ENCODE results near the gene EMP3. TPM values are rescaled to one million over a fixed set of nuclear protein-coding genes. Genes with fewer than 3 reads are reported as not detected.
A peak's percentile ranks its signal among the peaks of the same experiment; 100 is the strongest.
"Not testable (repeated sequence)": the region's sequence is repeated elsewhere in the genome, so short reads cannot be mapped to it uniquely, and the experiment has no call there.

The EMP3 gene, protein sequence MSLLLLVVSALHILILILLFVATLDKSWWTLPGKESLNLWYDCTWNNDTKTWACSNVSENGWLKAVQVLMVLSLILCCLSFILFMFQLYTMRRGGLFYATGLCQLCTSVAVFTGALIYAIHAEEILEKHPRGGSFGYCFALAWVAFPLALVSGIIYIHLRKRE
- 100 to 1,000 TPM; 187 to 207 (median 196) TPM for total RNA-seq

DNA sequence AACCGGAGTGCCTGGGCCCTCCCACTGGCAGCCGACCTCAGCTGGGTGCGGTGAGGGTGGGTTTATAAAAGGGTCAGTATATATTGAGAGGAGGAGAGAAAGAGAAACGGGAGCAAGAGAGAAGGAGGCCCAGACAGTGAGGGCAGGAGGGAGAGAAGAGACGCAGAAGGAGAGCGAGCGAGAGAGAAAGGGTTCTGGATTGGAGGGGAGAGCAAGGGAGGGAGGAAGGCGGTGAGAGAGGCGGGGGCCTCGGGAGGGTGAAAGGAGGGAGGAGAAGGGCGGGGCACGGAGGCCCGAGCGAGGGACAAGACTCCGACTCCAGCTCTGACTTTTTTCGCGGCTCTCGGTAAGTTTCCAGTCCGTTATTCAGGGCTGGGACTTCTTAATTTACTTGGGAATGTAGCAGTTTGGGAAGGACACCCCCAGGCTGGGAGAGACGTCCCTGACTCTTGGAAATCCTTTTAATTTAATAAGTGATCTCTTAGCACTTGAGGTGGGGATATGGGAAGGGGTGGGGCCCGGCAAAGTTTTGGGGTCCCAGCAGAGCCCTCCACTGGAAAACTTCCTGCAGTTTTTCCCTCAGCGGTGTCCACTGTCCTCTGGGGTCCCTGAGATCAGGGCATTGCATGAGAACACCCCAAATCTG is at the start of gene EMP3:
TSS of gene EMP3 (plus strand) at position 288 of the 646 bp plus-strand sequence. CDS start 1,293 bp downstream, outside the sequence.
- Mint-ChIP-seq H3K4me3 (peak within 1 kb of the TSS; percentile 86), H3K4me1 (ENCODE audit: low read depth) (peaks cover 87% of the 10 kb centered on the region), H3K27me3 (ENCODE audit: low read depth) (no peaks in the 10 kb centered on the region), H3K36me3 (ENCODE audit: insufficient read depth) (peaks cover 13% of the 10 kb centered on the region), H3K9me3 (no peaks in the 10 kb centered on the region)
- ATAC-seq, result peak; percentile 44 to 52
- peak; percentile 80 for DNase-seq

DNA sequence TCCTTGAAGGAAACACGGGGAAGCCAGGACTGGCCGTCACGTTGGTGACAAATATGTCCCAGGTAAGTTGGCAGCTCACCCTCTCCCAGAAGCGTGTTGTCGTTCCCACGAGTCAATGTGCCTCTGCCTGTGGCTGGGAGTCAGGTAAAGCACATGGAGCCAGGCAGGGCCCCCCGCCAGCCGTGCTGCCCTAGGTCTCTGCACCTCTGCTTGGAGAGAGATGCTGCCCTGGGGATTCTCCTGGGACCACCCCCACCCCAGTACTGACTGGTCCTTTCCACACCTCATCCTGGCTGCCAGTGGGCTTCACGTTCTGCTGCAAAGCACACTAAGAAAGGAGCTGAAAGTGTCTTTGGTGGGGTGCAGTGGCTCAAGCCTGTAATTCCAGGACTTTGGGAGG is 45.6 kb upstream of the EMP3 start:
- Mint-ChIP-seq H3K4me3 (no peak overlapping the region), H3K9me3 (peaks cover 3% of the 10 kb centered on the region), H3K4me1 (ENCODE audit: low read depth) (peaks cover 2% of the 10 kb centered on the region), H3K27me3 (ENCODE audit: low read depth) (peaks cover 4% of the 10 kb centered on the region), H3K36me3 (ENCODE audit: insufficient read depth) (no peaks in the 10 kb centered on the region)
- no peak for ATAC-seq
- DNase-seq, result no peak

DNA sequence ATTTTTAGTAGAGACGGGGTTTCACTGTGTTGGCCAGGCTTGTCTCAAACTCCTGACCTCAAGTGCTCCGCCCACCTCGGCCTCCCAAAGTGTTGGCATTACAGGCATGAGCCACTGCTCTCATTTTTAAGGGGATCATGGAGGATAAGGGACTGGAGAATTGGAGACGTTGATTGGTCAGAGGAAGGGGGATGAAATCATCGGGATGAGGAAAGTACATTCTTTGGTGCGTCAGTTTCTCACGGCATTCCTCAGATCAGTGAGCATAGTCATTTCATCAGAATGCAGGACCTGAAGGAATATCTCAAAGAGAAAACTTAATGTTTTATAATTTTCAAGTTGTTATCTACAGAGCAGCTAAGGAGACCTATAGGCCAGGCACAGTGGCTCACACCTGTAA is 41.4 kb upstream of the EMP3 start:
- Mint-ChIP-seq H3K4me3 (no peak overlapping the region), H3K9me3 (peaks cover 16% of the 10 kb centered on the region), H3K27me3 (ENCODE audit: low read depth) (peaks cover 8% of the 10 kb centered on the region), H3K4me1 (ENCODE audit: low read depth) (no peaks in the 10 kb centered on the region), H3K36me3 (ENCODE audit: insufficient read depth) (no peaks in the 10 kb centered on the region)
- DNase-seq (no peak), ATAC-seq (no peak)

DNA sequence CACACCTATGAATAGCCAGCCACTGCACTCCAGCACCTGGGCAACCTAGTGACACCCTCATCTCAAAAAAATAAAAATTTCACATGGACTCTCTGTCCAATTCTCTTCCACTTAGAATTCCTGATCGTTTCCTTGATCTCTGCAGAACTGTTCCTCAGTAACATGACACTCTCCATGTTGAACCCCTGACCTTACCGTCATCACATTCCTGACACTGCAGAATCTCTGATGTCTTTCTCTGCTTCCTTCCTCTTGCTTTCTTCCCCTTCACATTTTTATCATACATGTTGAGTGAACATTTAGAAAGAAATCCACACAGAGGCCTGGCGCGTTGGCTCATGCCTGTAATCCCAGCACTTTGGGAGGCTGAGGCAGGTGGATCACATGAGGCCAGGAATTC is 40.5 kb upstream of the EMP3 start:
- DNase-seq, result no peak
- Mint-ChIP-seq H3K4me3 (no peak overlapping the region), H3K9me3 (peaks cover 16% of the 10 kb centered on the region), H3K27me3 (ENCODE audit: low read depth) (peaks cover 8% of the 10 kb centered on the region), H3K4me1 (ENCODE audit: low read depth) (no peaks in the 10 kb centered on the region), H3K36me3 (ENCODE audit: insufficient read depth) (no peaks in the 10 kb centered on the region)
- no peak for ATAC-seq

DNA sequence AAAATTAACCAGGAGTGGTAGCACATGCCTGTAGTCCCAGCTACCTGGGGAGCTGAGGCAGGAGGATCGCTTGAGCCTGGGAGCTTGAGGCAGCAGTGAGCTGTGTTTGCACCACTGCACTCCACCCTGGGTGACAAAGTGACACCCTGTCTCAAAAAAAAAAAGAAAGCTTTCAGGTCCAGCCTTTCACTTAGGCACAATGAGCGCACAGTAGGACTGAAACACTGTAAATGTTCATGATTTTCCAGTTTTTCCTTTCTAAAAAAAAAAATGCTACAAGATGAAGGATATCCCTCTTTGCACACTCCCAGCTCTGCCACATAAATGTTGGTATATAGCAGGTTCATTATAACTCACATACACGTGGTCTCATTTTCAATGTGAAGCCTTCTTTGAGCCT is 37.6 kb upstream of the EMP3 start:
- Mint-ChIP-seq H3K4me1 (ENCODE audit: low read depth) (peaks cover 7% of the 10 kb centered on the region), H3K36me3 (ENCODE audit: insufficient read depth) (no peaks in the 10 kb centered on the region), H3K4me3 (no peak overlapping the region), H3K27me3 (ENCODE audit: low read depth) (peaks cover 8% of the 10 kb centered on the region), H3K9me3 (peaks cover 16% of the 10 kb centered on the region)
- ATAC-seq, result no peak
- no peak for DNase-seq

DNA sequence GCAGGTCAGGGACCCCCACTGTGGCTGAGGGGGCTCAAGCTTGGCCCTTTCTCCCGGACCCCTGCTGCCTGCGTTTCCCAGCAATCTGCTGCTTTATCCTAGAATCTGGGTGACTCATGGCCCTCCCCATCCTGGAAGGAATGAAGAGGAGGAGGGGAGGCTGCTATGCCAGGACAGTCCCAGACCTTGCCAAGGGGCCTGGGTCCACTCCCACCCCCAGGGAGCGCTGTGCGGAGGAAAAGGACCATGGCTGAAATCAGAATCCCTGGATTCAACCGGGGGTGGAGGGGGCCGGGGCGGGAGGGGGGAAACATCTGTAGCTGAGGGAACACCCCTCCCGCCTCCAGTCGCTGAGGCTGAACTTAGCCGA is 35.0 kb upstream of the EMP3 start:
- Mint-ChIP-seq H3K4me1 (ENCODE audit: low read depth) (peaks cover 7% of the 10 kb centered on the region), H3K4me3 (no peak overlapping the region)

DNA sequence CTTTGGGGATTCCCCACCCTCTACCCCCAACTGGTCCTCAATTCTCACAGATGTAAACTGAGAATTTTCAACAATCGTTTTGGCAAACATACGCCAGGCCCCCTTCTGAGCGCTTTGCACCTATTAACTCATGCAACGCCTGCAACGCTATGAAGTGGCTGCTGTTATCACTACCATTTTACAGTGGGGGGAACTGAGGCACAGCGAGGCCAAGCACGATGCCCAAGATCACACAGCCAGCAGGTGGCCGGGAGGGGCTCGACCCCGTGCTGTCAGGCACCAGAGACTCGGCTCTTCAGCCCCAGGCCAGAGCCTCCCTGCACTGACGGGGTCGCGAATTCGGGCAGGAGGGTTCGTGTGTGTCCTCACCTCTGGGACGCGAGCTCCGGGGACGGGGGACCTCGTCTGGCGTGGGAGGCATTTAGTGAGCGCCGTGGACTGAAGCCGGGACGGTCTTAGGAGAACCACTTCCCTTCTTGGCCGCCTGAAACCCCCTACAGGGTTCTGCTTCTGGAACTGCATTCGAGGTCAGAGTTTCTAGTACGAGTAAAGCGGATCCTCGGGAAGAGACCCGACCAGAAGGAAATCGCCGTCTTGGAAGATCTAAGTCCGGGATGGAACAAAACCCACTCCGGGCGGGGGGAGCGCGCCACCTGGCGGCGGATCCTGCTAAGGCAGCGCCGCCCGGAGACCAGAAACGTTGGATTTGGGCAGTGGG is 34.4 kb upstream of the EMP3 start:
- peak overlapping the region; percentile 74 for H3K4me3 Mint-ChIP-seq
- ATAC-seq (peak; percentile 69 to 70), DNase-seq (peak; percentile 66)
- peaks cover 11% of the 10 kb centered on the region for H3K9me3 Mint-ChIP-seq
- H3K27me3 Mint-ChIP-seq (ENCODE audit: low read depth), result peaks cover 7% of the 10 kb centered on the region
- H3K36me3 Mint-ChIP-seq (ENCODE audit: insufficient read depth), result no peaks in the 10 kb centered on the region
- H3K4me1 Mint-ChIP-seq (ENCODE audit: low read depth), result peaks cover 7% of the 10 kb centered on the region

More for the DNA sequence above, 35.0 kb upstream of the EMP3 start:
- ATAC-seq (no peak), DNase-seq (no peak)
- peaks cover 13% of the 10 kb centered on the region for H3K9me3 Mint-ChIP-seq
- peaks cover 11% of the 10 kb centered on the region for H3K27me3 Mint-ChIP-seq (ENCODE audit: low read depth)
- no peaks in the 10 kb centered on the region for H3K36me3 Mint-ChIP-seq (ENCODE audit: insufficient read depth)

DNA sequence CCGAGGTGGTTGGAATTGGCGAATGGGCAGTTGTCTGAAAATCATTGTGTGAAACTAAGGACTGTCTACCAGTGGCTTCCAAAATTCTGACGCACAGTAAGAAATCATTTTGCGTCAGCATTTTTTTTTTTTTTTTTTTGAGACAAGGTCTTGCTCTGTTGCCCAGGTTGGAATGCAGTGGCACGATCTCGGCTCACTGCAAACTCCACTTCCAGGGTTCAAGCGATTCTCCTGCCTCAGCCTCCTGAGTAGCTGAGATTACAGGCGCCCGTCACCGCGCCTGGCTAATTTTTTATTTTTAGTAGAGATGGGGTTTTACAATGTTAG is 33.9 kb upstream of the EMP3 start:
- H3K9me3 Mint-ChIP-seq; H3K4me1 Mint-ChIP-seq (ENCODE audit: low read depth); DNase-seq; H3K27me3 Mint-ChIP-seq (ENCODE audit: low read depth); H3K36me3 Mint-ChIP-seq (ENCODE audit: insufficient read depth); ATAC-seq: not testable (repeated sequence)
- peak overlapping the region; percentile 74 for H3K4me3 Mint-ChIP-seq

DNA sequence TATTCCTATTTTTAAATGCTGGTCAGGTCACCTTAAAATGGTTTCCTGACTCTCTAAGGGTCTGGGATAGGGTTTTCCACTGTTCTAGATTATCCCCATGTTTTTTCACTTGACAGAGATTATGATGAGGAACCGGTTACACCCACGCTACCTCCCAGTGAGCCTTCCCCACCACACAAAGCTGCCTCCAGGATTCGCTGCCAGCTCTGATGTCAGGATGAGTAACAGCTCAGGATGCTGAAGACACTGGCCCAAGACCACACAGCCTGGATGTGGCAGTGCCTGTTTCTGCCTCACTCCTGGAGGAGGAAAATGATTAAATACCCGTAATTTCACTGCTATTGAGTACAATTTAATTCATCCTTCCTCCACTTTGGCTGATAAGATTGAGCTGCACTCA is 32.6 kb upstream of the EMP3 start:
- Mint-ChIP-seq H3K9me3 (no peaks in the 10 kb centered on the region), H3K4me3 (no peak overlapping the region), H3K27me3 (ENCODE audit: low read depth) (peaks cover 8% of the 10 kb centered on the region), H3K36me3 (ENCODE audit: insufficient read depth) (no peaks in the 10 kb centered on the region), H3K4me1 (ENCODE audit: low read depth) (peaks cover 7% of the 10 kb centered on the region)
- DNase-seq, result no peak
- ATAC-seq, result no peak

DNA sequence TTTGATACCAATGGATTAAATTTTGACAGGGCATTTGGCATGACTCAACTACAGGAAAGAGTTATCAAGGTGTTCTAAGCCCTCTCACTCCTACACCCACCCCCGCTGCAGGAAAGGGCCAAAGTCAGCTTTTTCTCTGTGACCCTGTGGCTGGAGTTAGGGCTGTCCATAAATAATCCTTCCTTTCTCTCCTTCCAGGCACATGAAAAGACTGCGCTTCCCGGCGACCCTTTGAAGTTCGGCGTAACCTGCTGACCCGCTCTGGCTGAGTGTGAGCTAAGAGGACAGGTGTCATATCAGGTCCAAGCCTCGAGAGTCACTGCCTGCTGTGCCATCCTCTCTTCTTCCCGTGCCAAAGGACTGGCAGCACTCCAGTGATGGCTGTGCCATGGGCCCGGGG is 29.9 kb upstream of the EMP3 start:
- DNase-seq, result no peak
- no peak for ATAC-seq
- Mint-ChIP-seq H3K4me3 (no peak overlapping the region), H3K36me3 (ENCODE audit: insufficient read depth) (no peaks in the 10 kb centered on the region), H3K27me3 (ENCODE audit: low read depth) (peaks cover 10% of the 10 kb centered on the region), H3K4me1 (ENCODE audit: low read depth) (peaks cover 7% of the 10 kb centered on the region), H3K9me3 (no peaks in the 10 kb centered on the region)

DNA sequence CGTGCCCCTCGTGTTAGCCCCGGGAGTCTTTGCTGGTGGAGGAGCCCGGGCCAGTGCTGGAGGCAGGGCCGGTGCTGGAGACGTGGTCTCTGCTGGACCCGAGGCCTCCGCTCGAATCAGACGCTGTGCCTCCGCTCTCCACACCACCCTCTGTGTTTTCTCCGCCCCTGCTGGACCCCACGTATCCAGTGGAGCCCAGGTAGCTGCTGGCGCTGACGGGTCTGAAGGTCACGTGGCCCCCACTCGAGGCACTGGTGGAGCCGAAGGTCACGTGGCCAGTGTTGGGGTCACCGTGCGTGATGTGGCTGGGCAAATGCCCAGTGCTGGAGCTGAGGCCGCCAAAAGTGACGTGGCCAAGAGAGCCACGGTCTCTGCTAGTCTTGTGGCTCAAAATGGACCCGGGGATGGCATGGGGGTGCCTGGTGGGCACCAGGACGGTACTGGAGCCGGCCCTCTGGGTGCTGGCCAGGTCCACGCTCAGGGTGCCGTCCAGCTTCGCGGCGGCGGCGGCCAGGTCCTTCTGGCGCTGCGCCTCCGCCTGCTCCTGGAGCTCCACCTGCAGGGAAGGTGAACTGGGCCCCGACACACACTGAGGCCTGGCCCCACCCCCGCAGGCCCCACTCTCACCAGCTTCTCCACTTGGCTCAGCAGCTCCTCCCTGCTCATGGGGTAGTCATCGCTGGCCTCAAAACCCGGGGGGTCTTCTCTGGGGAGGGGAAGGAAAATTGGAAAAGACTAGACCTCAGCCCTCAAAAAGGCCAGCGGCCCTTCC is 28.2 kb upstream of the EMP3 start:
- Mint-ChIP-seq H3K27me3 (ENCODE audit: low read depth) (peaks cover 10% of the 10 kb centered on the region), H3K4me3 (no peak overlapping the region), H3K4me1 (ENCODE audit: low read depth) (no peaks in the 10 kb centered on the region), H3K36me3 (ENCODE audit: insufficient read depth) (no peaks in the 10 kb centered on the region), H3K9me3 (no peaks in the 10 kb centered on the region)
- ATAC-seq, result no peak
- DNase-seq, result no peak

DNA sequence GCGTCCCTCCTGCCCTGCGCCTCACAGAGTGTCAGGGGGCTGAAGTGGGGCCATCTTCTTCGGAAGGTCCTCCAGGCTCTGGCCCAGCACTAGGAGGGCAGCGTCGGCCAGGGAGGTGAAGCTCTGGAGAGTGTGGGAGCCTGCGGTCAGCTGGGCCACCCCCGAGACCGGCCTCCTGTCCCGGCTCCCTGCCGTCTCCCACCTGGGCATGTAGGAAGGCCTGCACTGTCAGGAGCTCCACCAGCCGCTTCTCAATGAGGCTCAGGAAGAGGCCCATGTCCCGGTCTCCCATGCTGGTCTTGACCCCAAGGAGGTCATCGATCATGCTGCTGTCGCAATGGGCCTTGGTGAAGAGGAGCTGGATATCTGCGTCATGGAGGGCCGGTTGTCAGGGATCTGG is 27.4 kb upstream of the EMP3 start:
- H3K36me3 Mint-ChIP-seq (ENCODE audit: insufficient read depth), result no peaks in the 10 kb centered on the region
- no peaks in the 10 kb centered on the region for H3K9me3 Mint-ChIP-seq
- no peak overlapping the region for H3K4me3 Mint-ChIP-seq
- H3K27me3 Mint-ChIP-seq (ENCODE audit: low read depth), result peaks cover 10% of the 10 kb centered on the region
- H3K4me1 Mint-ChIP-seq (ENCODE audit: low read depth), result no peaks in the 10 kb centered on the region
- ATAC-seq (no peak), DNase-seq (no peak)

DNA sequence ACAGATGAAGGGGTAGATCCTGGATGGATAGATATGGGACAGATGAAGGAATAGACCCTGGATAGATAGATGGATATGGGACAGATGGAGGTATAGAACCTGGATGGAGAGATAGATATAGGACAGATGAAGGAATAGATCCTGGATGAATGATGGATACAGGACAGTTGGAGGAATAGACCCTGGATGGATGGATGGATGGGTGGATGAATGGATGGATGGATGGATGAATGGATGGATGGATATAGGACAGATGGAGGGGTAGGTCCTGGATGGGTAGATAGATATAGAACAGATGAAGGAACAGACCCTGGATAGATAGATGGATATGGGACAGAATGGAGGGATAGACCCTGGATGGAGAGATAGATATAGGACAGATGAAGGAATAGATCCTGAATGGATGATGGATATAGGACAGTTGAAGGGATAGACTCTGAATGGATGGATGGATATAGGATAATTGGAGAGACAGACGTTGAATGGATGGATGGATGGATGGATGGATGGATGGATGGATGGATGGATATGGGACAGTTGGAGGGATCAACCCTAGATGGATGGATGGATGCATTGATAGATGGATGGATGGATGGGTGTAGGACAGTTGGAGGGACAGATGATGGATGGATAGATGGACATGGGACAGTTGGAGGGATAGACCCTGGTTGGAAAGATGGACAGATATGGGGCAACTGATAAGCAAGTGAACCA is 23.3 kb upstream of the EMP3 start:
- Mint-ChIP-seq H3K4me1 (ENCODE audit: low read depth) (no peaks in the 10 kb centered on the region), H3K4me3 (no peak overlapping the region), H3K36me3 (ENCODE audit: insufficient read depth) (no peaks in the 10 kb centered on the region), H3K27me3 (ENCODE audit: low read depth) (peaks cover 2% of the 10 kb centered on the region), H3K9me3 (no peaks in the 10 kb centered on the region)
- no peak for ATAC-seq
- DNase-seq, result no peak

DNA sequence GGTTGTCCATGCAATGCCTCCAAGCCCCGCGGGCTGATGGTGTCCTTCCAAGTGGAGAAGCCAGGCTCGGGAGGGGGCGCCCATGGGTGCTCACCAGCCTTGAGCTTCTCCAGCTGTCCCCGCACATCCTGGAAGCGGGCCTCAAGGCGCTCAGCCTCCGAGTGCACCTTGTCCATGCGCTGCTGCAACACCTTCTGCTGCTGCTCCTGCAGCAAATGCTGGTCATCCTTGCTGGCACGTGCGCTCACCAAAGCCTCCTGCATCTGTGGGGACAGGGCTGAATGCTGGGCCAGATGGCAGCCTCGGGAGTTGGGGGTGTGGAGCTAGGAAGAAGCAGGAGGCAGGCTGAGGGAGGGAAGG is 22.8 kb upstream of the EMP3 start:
- H3K9me3 Mint-ChIP-seq, result no peaks in the 10 kb centered on the region
- no peaks in the 10 kb centered on the region for H3K36me3 Mint-ChIP-seq (ENCODE audit: insufficient read depth)
- no peak for DNase-seq
- no peaks in the 10 kb centered on the region for H3K4me1 Mint-ChIP-seq (ENCODE audit: low read depth)
- H3K4me3 Mint-ChIP-seq, result no peak overlapping the region
- peaks cover 2% of the 10 kb centered on the region for H3K27me3 Mint-ChIP-seq (ENCODE audit: low read depth)
- no peak for ATAC-seq
